ENCODE measurements around the gene TPM3.

DNA sequence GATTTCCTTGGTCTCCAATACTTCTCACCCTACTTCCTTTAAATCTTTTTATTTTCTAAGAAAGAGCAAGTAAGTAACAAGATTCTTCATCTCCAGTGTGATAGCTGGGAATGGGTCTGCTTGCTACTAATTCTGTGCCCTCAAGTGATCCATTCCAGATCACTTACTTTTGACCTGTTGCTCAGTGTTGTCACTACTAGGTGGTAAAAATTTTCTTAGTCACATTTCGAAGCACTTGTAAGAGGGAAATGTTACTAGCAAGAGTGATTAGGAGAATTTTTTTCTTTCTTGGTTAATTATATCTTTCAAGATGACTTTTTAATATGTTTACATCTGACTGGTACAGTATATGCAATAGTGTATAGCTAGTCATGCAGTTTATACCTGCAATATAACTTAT, 31.0 kb upstream of the TPM3 start:
- TF ChIP-seq ELF4 (IDR thresholded peaks at IDR 0.05) (no peak), ARNT (IDR thresholded peaks at IDR 0.05) (no peak), TARDBP (IDR thresholded peaks at IDR 0.05) (no peak), BHLHE40 (IDR thresholded peaks at IDR 0.05; ENCODE audit: borderline replicate concordance) (no peak), ZNF384 (IDR thresholded peaks at IDR 0.05) (no peak), NFRKB (IDR thresholded peaks at IDR 0.05) (no peak), SP1 (IDR thresholded peaks at IDR 0.05) (no peak), FOXM1 (IDR thresholded peaks at IDR 0.05; ENCODE audit: borderline replicate concordance) (no peak), FOXA1 (IDR thresholded peaks at IDR 0.05) (no peak), FOXK2 (IDR thresholded peaks at IDR 0.05) (no peak), SUZ12 (IDR thresholded peaks at IDR 0.05) (no peak), HDGF (IDR thresholded peaks at IDR 0.05; ENCODE audit: borderline replicate concordance) (no peak)
- TF ChIP-seq, protein P1, sequence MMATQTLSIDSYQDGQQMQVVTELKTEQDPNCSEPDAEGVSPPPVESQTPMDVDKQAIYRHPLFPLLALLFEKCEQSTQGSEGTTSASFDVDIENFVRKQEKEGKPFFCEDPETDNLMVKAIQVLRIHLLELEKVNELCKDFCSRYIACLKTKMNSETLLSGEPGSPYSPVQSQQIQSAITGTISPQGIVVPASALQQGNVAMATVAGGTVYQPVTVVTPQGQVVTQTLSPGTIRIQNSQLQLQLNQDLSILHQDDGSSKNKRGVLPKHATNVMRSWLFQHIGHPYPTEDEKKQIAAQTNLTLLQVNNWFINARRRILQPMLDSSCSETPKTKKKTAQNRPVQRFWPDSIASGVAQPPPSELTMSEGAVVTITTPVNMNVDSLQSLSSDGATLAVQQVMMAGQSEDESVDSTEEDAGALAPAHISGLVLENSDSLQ (IDR thresholded peaks at IDR 0.05): no peak
